COLO668 (cell line): Measurements from ENCODE around the gene VPS8.
A peak's percentile ranks its signal among the peaks of the same experiment; 100 is the strongest.

ENCODE experiments used
- DNase-seq: peaks from one replicate; lab custom pipeline; 2025; ENCODE audit not compliant: unreplicated experiment; lab: John Stamatoyannopoulos, UW

The VPS8 gene

GRCh38 chr3:185051801-185052200, 239.8 kb downstream of the VPS8 start:
- no peak for DNase-seq

GRCh38 chr3:185052631-185053030, 240.7 kb downstream of the VPS8 start:
- no peak for DNase-seq

GRCh38 chr3:185056908-185057307, 244.9 kb downstream of the VPS8 start:
- no peak for DNase-seq

GRCh38 chr3:185057829-185058228, 245.9 kb downstream of the VPS8 start:
- DNase-seq, result no peak

GRCh38 chr3:185058796-185059195, 246.8 kb downstream of the VPS8 start:
- no peak for DNase-seq

- DNase-seq, result no peak
These were observed 247.8 kb downstream of the VPS8 start for GRCh38 chr3:185059766-185060165.

- DNase-seq, result no peak
These were observed 248.7 kb downstream of the VPS8 start for GRCh38 chr3:185060655-185061054.

- DNase-seq, result no peak
These were observed 250.2 kb downstream of the VPS8 start for GRCh38 chr3:185062191-185062590.

- no peak for DNase-seq
These were observed 251.5 kb downstream of the VPS8 start for GRCh38 chr3:185063431-185063830.

- no peak for DNase-seq
These were observed 253.1 kb downstream of the VPS8 start for GRCh38 chr3:185065059-185065458.

- no peak for DNase-seq
These were observed 254.3 kb downstream of the VPS8 start for GRCh38 chr3:185066251-185066650.

GRCh38 chr3:185067173-185067572, 255.2 kb downstream of the VPS8 start:
- DNase-seq, result no peak

- DNase-seq, result no peak
These were observed 257.4 kb downstream of the VPS8 start for GRCh38 chr3:185069037-185070030.

- peak; percentile 6 for DNase-seq
These were observed 258.7 kb downstream of the VPS8 start for GRCh38 chr3:185070491-185071286.

- DNase-seq, result no peak
These were observed 259.4 kb downstream of the VPS8 start for GRCh38 chr3:185071287-185071800.

GRCh38 chr3:185075547-185075946, 263.6 kb downstream of the VPS8 start:
- no peak for DNase-seq

GRCh38 chr3:185076219-185076618, 264.3 kb downstream of the VPS8 start:
- DNase-seq, result no peak

- no peak for DNase-seq
These were observed 267.7 kb downstream of the VPS8 start for GRCh38 chr3:185079625-185080024.

GRCh38 chr3:185081521-185081920, 269.6 kb downstream of the VPS8 start:
- DNase-seq, result no peak

- DNase-seq, result no peak
These were observed 270.2 kb downstream of the VPS8 start for GRCh38 chr3:185082149-185082548.

- no peak for DNase-seq
These were observed 270.9 kb downstream of the VPS8 start for GRCh38 chr3:185082829-185083228.

- no peak for DNase-seq
These were observed 272.4 kb downstream of the VPS8 start for GRCh38 chr3:185084402-185084801.
